Esophagus muscularis mucosa (tissue), 4 donors: ENCODE data around the gene FRS3. TPM values are rescaled to one million over a fixed set of nuclear protein-coding genes. Genes with fewer than 3 reads are reported as not detected.

Source experiments
- DNase-seq: peaks from one replicate; pipeline ENCODE4 v3.0.0-alpha.2; 2017; ENCODE audit errors: extremely low spot score
- H3K27ac ChIP-seq, 4 donors: fragments of 200-600 bp; sonication (generic); replicated peaks in 1 of 4; 1 replicate in 3 of 4; 2 replicates in 1 of 4; pipeline ENCODE4 v1.5.1; 2016 to 2019; ENCODE audit warnings: mild to moderate bottlenecking in 1 of 4
- H3K27me3 ChIP-seq, 4 donors: fragments of 200-600 bp; sonication (generic); one replicate each; pipeline versions ENCODE4 v1.5.1 to v1.6.0; 2016 to 2019
- H3K36me3 ChIP-seq, 4 donors: fragments of 200-600 bp; sonication (generic); one replicate each; pipeline ENCODE4 v1.5.1; 2016 to 2019
- H3K4me1 ChIP-seq, 4 donors: fragments of 200-600 bp; sonication (generic); one replicate each; pipeline ENCODE4 v1.5.1; 2016 to 2019
- H3K4me3 ChIP-seq, 4 donors: fragments of 200-600 bp; sonication (generic); 1 replicate in 2 of 4; 2 replicates in 2 of 4; pipeline ENCODE4 v1.5.1; 2016 to 2019; ENCODE audit warnings: mild to moderate bottlenecking in 4 of 4, moderate library complexity in 1 of 4
- H3K9me3 ChIP-seq, 4 donors: fragments of 200-600 bp; sonication (generic); 1 replicate in 3 of 4; 2 replicates in 1 of 4; pipeline ENCODE4 v1.5.1; 2016 to 2019
- EP300 ChIP-seq: sonication (generic); formaldehyde crosslinking; IDR thresholded peaks from one replicate; pipeline ENCODE4 v1.6.1; 2017; ENCODE audit warnings: antibody characterized with exemption
- POLR2A ChIP-seq: fragments of 450-650 bp; IDR thresholded peaks from one replicate; pipeline ENCODE4 v1.6.1; 2017; ENCODE audit warnings: antibody characterized with exemption, moderate library complexity, mild to moderate bottlenecking, low read depth
- POLR2AphosphoS5 ChIP-seq, 2 donors: sonication (generic); formaldehyde crosslinking; IDR thresholded peaks; one replicate each; pipeline ENCODE4 v1.6.1; 2017; ENCODE audit warnings: antibody characterized with exemption in 2 of 2
- WGBS: methylation state at CpG from one replicate; pipeline ENCODE4 v1.1.5; 2018; 5-methylcytosine and 5-hydroxymethylcytosine counted together
- intact Hi-C: fragments of 100-400 bp; cut with DNase I; formaldehyde crosslinking; loops from one replicate; pipeline ENCODE4 v1.15.1; 2023
- total RNA-seq, 4 donors: library from RNA; depleted of rRNA; stranded (reverse); fragments of >200 nt; gene quantifications; one replicate each; pipeline versions ENCODE4 v1.1.0 to v1.2.1, GENCODE V29; 2016
- TF ChIP-seq, protein P1 (sequence below), 3 experiments: fragments of 200-600 bp in 2 of 3; fragments of 450-650 bp in 1 of 3; sonication (generic) in 2 of 3; IDR thresholded peaks; one replicate each; pipeline ENCODE4 v1.5.1; 2017 to 2019; ENCODE audit warnings: antibody characterized with exemption in 3 of 3, mild to moderate bottlenecking in 2 of 3, moderate library complexity in 1 of 3

Gene FRS3
- total RNA-seq, 4 donors from 2014 or later: 5.0 to 9.9 (median 6.7) TPM

DNA sequence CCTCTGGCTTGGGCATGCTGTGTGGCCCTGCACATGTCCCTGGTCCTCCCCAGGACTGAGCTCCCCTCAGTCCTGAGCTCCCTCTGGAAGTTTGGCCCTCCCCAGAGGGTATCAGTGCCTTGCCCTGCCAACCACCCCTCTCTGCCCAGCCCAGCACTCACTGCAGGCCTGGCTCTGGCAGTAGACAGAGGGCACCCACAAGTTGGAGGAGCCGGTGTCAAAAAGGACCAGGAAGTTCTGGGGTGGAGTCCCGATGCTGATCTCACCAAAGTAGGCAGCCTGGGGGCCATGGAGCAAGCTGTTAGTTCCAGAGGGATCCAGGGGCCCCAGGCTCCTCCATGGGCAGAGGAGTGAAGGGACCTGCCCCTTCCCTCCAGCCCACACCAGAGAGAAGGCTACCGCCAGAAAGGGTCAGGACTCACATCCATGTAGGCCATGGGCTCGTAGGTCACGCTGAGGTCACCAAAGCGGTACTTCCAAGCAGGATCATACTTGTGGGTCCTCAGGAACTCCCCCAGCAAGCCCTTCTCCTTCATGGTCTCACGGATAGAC, 35.4 kb downstream of the FRS3 start:
- no peaks in the 10 kb centered on the region for H3K9me3 ChIP-seq
- 82% methylated on average over 2 of the region's 7 CpGs for WGBS
- TF ChIP-seq, protein P1, sequence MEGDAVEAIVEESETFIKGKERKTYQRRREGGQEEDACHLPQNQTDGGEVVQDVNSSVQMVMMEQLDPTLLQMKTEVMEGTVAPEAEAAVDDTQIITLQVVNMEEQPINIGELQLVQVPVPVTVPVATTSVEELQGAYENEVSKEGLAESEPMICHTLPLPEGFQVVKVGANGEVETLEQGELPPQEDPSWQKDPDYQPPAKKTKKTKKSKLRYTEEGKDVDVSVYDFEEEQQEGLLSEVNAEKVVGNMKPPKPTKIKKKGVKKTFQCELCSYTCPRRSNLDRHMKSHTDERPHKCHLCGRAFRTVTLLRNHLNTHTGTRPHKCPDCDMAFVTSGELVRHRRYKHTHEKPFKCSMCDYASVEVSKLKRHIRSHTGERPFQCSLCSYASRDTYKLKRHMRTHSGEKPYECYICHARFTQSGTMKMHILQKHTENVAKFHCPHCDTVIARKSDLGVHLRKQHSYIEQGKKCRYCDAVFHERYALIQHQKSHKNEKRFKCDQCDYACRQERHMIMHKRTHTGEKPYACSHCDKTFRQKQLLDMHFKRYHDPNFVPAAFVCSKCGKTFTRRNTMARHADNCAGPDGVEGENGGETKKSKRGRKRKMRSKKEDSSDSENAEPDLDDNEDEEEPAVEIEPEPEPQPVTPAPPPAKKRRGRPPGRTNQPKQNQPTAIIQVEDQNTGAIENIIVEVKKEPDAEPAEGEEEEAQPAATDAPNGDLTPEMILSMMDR (IDR thresholded peaks at IDR 0.05): no peak
- no peak for TF ChIP-seq POLR2A
- no peak for TF ChIP-seq EP300
- TF ChIP-seq POLR2AphosphoS5 (IDR thresholded peaks at IDR 0.05): no peak

DNA sequence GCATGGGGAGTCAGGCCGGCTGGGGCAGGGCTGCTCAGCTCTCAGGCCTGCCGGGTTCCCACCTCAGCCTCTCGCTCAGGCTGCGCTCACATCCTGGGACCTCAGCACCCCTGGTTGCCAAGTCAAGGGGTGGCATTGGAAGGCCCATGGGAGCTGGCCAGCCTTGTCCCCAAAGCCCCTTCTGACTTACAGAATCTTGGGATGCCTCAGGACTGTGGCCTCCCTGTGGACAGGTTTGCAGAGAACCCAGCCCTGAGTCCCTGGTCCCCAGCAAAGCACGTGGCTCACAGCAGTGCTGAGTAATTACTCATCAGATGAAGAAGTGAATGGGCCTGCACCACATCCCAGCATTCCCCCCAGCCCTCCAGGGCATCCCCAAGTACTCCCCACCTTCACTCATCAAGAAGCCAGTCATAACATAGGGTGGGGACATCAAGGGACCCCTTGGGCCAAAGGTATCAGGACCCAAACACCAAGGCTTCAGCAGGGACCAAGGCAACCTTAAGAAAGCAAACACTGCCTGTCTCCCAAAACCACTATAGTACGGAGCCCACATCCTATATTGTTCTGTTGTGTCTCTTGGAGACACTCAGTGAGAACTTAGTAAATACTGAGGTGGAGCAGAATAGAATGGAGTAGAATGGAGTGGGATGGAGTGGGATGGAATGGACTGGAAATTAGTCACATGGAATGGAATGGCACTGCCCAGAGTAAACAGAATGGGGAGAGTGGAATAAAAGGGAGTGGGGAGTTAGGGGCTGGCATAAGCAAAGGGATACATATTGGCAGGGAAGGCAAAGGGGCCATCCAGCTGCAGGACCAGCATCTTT, 36.1 kb downstream of the FRS3 start:
- 92% methylated on average over 5 of the region's 6 CpGs for WGBS
- no peaks in the 10 kb centered on the region for H3K36me3 ChIP-seq
- no peaks in the 10 kb centered on the region for H3K9me3 ChIP-seq
- H3K4me3 ChIP-seq: no peak overlapping the region
- TF ChIP-seq POLR2A (no peak), POLR2AphosphoS5 (IDR thresholded peaks at IDR 0.05) (no peak)
- TF ChIP-seq, protein P1 (IDR thresholded peaks at IDR 0.05): no peak
- peaks cover 0 to 6% (median 0%) of the 10 kb centered on the region in 4 donors for H3K27me3 ChIP-seq
- no peak overlapping the region for H3K27ac ChIP-seq
- intact Hi-C loops: no loop called here
- H3K4me1 ChIP-seq: no peaks in the 10 kb centered on the region
- DNase-seq: no peak

More for the DNA sequence above, 35.4 kb downstream of the FRS3 start:
- Histone ChIP-seq H3K27me3 (peaks cover 0 to 6% (median 0%) of the 10 kb centered on the region in 4 donors), H3K27ac (no peak overlapping the region), H3K4me3 (no peak overlapping the region), H3K36me3 (no peaks in the 10 kb centered on the region), H3K4me1 (no peaks in the 10 kb centered on the region)
- intact Hi-C loops: no loop called here
- DNase-seq: no peak

DNA sequence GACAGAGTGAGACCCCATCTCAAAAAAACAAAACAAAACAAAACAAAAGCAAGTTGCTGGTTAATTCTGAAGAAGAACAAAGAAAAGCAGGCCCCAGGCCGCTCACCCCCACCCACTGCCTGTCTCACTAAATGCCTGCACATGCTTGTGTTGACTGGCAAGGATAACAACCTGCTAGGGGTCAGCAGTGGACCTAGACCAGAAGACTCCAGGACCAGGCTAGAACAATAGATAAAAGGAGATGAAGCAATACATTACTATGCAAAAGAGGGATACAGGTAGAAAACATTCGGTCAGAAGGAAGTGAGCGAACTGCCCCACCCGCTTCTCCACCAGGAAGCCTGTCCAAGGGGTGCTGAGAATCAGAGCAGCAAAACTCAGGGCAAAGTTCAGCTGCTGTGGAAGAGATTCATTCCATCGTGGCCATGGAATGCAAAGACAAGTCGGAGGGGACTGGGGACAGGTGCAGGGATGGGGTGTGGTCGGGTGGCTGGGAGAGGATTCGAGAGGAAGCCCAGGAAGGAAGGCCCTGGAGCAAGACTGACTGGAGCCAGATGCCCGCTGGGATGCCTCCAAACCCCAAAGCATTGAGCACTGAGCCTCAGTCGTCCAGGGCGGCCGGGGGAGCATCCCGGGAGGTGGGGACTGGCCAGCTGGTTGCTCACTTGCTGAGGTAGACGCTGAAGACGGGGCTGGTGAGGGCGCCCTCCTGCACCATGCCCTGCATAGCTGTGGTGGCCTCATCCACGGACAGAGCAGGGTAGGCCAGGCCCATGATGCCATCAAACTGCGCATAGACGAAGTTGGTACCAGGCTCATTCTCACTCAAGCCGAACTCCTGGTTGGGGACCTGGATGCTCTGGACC, 37.8 kb downstream of the FRS3 start:
- Histone ChIP-seq H3K9me3 (no peaks in the 10 kb centered on the region), H3K4me3 (no peak overlapping the region), H3K27me3 (peaks cover 0 to 6% (median 0%) of the 10 kb centered on the region in 4 donors), H3K4me1 (no peaks in the 10 kb centered on the region), H3K36me3 (no peaks in the 10 kb centered on the region), H3K27ac (no peak overlapping the region)
- intact Hi-C loops: no loop called here
- TF ChIP-seq POLR2AphosphoS5 (IDR thresholded peaks at IDR 0.05) (no peak), POLR2A (no peak), EP300 (no peak)
- TF ChIP-seq, protein P1 (IDR thresholded peaks at IDR 0.05): no peak
- WGBS: 88% methylated on average over 17 of the region's 20 CpGs
- DNase-seq: no peak

DNA sequence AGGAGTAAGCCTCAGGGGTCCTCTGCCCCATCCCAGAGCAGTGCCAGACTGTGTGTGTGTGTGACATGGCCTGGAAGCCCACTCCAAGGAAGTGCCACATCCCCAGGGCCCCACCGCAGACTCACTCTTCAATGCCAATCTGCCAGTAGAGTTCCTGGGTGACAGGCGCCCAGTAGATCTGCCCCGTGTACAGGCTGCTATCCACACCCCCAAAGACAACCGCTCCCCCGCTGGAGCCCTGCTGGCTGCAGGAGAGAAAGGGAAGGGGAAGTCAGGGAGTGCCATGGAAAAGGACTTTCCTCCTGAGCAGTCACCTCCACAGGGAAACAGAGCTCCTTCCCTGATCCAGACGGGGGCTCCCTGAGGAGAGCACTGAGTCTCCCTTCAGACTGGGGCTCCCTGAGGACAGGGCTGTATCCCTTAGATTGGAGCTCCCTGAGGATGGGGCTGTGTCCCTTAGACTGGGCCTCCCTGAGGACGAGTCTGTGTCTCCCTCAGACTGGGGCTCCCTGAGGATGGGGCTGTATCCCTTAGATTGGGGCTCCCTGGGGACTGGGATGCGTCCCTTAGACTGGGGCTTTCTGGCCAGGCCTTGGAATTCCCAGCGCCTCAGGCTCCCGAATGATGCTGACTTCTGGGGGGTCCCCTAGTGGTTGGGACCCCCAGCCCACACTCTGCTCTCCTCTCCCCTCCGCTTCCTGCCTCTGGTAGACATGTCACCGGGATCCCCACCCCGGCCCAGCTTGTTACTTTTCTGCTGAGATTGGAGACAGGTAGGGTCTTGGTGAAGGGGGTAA, 39.1 kb downstream of the FRS3 start:
- H3K36me3 ChIP-seq: no peaks in the 10 kb centered on the region
- H3K27me3 ChIP-seq: peaks cover 0 to 6% (median 0%) of the 10 kb centered on the region in 4 donors
- no peak for DNase-seq
- no peak overlapping the region for H3K4me3 ChIP-seq
- no peak for TF ChIP-seq EP300
- no peak for TF ChIP-seq POLR2A
- TF ChIP-seq POLR2AphosphoS5 (IDR thresholded peaks at IDR 0.05): no peak
- TF ChIP-seq, protein P1 (IDR thresholded peaks at IDR 0.05): no peak
- no peak overlapping the region for H3K27ac ChIP-seq
- H3K9me3 ChIP-seq: no peaks in the 10 kb centered on the region
- peaks cover 6 to 9% (median 7%) of the 10 kb centered on the region in 4 donors for H3K4me1 ChIP-seq
- intact Hi-C loops: no loop called here
- WGBS: 84% methylated on average over 13 of the region's 13 CpGs
